Neuronal stem cell (in vitro differentiated cells): ENCODE measurements around the gene ATP6V0A1.

Experiments used
- DNase-seq: peaks from one replicate; pipeline ENCODE4 v3.0.0-alpha.2; 2013; ENCODE audit warnings: low spot score
- H2AFZ ChIP-seq: one replicate; pipeline ENCODE4 v1.6.1; 2013; ENCODE audit warnings: mild to moderate bottlenecking, low read length, inconsistent platforms
- H2AK5ac ChIP-seq: 2 replicates; pipeline ENCODE4 v1.6.1; 2013; ENCODE audit warnings: low read depth, mild to moderate bottlenecking, inconsistent platforms, low read length, moderate library complexity, mixed read lengths
- H2BK120ac ChIP-seq: 2 replicates; pipeline ENCODE4 v1.6.1; 2013; ENCODE audit warnings: low read depth, mild to moderate bottlenecking, inconsistent platforms, low read length, moderate library complexity, mixed read lengths
- H2BK12ac ChIP-seq: one replicate; pipeline ENCODE4 v1.6.1; 2013; ENCODE audit warnings: low read length, inconsistent platforms
- H2BK15ac ChIP-seq: 2 replicates; pipeline ENCODE4 v1.6.1; 2013; ENCODE audit warnings: mild to moderate bottlenecking, low read length, inconsistent platforms, mixed read lengths
- H2BK5ac ChIP-seq: one replicate; pipeline ENCODE4 v1.6.1; 2013; ENCODE audit warnings: inconsistent platforms, mild to moderate bottlenecking, low read length, moderate library complexity
- H3K14ac ChIP-seq: one replicate; pipeline ENCODE4 v1.6.1; 2013; ENCODE audit warnings: low read length, inconsistent platforms
- H3K18ac ChIP-seq: 2 replicates; pipeline ENCODE4 v1.6.1; 2013; ENCODE audit warnings: low read length, inconsistent platforms
- H3K23ac ChIP-seq: 2 replicates; pipeline ENCODE4 v1.6.1; 2013; ENCODE audit warnings: low read depth, mild to moderate bottlenecking, mixed read lengths, low read length, inconsistent platforms; ENCODE audit not compliant: poor library complexity
- H3K27ac ChIP-seq: replicated peaks from 3 replicates; pipeline ENCODE4 v1.5.1; 2013; ENCODE audit warnings: low read length, inconsistent platforms
- H3K27me3 ChIP-seq, 3 experiments: 2 replicates each; pipeline ENCODE4 v1.6.1; 2013; ENCODE audit warnings: low read length in 3 of 3, mild to moderate bottlenecking in 2 of 3, inconsistent platforms in 1 of 3, low read depth in 1 of 3, mixed read lengths in 1 of 3, moderate library complexity in 1 of 3; ENCODE audit not compliant: control insufficient read depth in 3 of 3, insufficient read depth in 3 of 3
- H3K36me3 ChIP-seq, 2 donors: replicated peaks in 1 of 2; 2 replicates each; pipeline ENCODE4 v1.6.1; 2013; ENCODE audit warnings: low read length in 2 of 2; ENCODE audit not compliant: control insufficient read depth in 2 of 2, insufficient read depth in 2 of 2
- H3K4ac ChIP-seq: 2 replicates; pipeline ENCODE4 v1.6.1; 2013; ENCODE audit warnings: inconsistent platforms, mild to moderate bottlenecking, low read length, moderate library complexity
- H3K4me1 ChIP-seq, 2 donors: 1 replicate in 1 of 2; 2 replicates in 1 of 2; pipeline ENCODE4 v1.6.1; 2013; ENCODE audit warnings: low read length in 2 of 2, low read depth in 1 of 2; ENCODE audit not compliant: control insufficient read depth in 2 of 2, insufficient read depth in 1 of 2
- H3K4me2 ChIP-seq: one replicate; pipeline ENCODE4 v1.6.1; 2013; ENCODE audit warnings: mild to moderate bottlenecking, low read length, inconsistent platforms; ENCODE audit not compliant: insufficient read depth, poor library complexity, severe bottlenecking
- H3K4me3 ChIP-seq, 2 donors: 2 replicates each; pipeline ENCODE4 v1.5.1; 2013; ENCODE audit warnings: low read length in 2 of 2, mild to moderate bottlenecking in 2 of 2, inconsistent platforms in 1 of 2, moderate library complexity in 1 of 2
- H3K79me1 ChIP-seq: one replicate; pipeline ENCODE4 v1.6.1; 2013; ENCODE audit warnings: low read depth, mild to moderate bottlenecking, inconsistent platforms, low read length, moderate library complexity
- H3K9ac ChIP-seq: one replicate; pipeline ENCODE4 v1.6.1; 2013; ENCODE audit warnings: mild to moderate bottlenecking, low read depth, low read length, inconsistent platforms; ENCODE audit not compliant: poor library complexity
- H3K9me3 ChIP-seq, 2 donors: replicated peaks in 1 of 2; 2 replicates each; pipeline versions ENCODE3 to v1.6.1; 2013; ENCODE audit warnings: low read length in 2 of 2, mild to moderate bottlenecking in 2 of 2, inconsistent platforms in 1 of 2, low read depth in 1 of 2, mixed read lengths in 1 of 2, moderate library complexity in 1 of 2; ENCODE audit not compliant: control insufficient read depth in 2 of 2, insufficient read depth in 1 of 2
- H4K8ac ChIP-seq: one replicate; pipeline ENCODE4 v1.6.1; 2013; ENCODE audit warnings: low read depth, mild to moderate bottlenecking, inconsistent platforms, low read length, moderate library complexity
- H4K91ac ChIP-seq: one replicate; pipeline ENCODE4 v1.6.1; 2013; ENCODE audit warnings: low read length, low read depth, mild to moderate bottlenecking, inconsistent platforms; ENCODE audit not compliant: poor library complexity
- WGBS, 2 donors: extraction: QIAGEN DNeasy Blood & Tissue Kit; methylation state at CpG; one replicate each; pipeline ENCODE4 v1.1.7; 2013; ENCODE audit warnings: missing lambda C conversion rate in 2 of 2, mixed read lengths in 1 of 2; ENCODE audit not compliant: insufficient read length in 2 of 2, insufficient replicate concordance in 1 of 2; ENCODE audit errors: extremely low coverage in 2 of 2; 5-methylcytosine and 5-hydroxymethylcytosine counted together

The ATP6V0A1 gene

DNA sequence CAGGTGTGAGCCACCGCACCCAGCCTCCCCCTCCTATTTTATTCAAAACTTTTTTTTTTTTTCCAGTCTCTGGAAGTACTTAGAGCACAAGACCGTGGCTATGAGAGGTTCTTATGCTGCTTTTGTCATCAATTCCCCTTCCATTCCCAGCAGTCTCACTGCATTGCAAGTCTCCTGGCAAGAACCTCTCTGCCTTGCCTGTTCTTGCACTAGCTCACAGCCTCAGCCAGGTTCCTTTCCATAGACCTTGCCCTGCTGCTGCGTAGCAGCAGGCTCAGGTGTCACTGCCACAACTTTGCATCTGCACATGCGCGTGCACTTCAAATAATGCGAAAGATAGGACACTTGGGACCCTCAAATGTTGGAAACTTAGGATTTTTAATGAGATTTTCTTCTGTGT, 15.6 kb downstream of the ATP6V0A1 start:
- no peak overlapping the region for H3K23ac ChIP-seq
- no peak for DNase-seq
- no peak overlapping the region for H3K9ac ChIP-seq
- H3K4me2 ChIP-seq: no peak overlapping the region
- H3K27ac ChIP-seq: no peak overlapping the region
- no peak overlapping the region for H3K4ac ChIP-seq
- H3K79me1 ChIP-seq: peaks cover 2% of the 10 kb centered on the region
- WGBS, 2 donors: no CpG with 5 or more reads among the region's 6 CpGs
- H2BK5ac ChIP-seq: no peak overlapping the region
- no peak overlapping the region for H2AK5ac ChIP-seq
- no peak overlapping the region for H2BK15ac ChIP-seq
- peak overlapping the region in 1 of 2 donors; percentile 48 for H3K4me3 ChIP-seq
- no peaks in the 10 kb centered on the region for H3K4me1 ChIP-seq
- peaks cover 0 to 2% (median 0%) of the 10 kb centered on the region in 3 experiments for H3K27me3 ChIP-seq
- no peak overlapping the region for H3K14ac ChIP-seq
- H2AFZ ChIP-seq: no peak overlapping the region
- H3K36me3 ChIP-seq: peaks cover 20 to 87% of the 10 kb centered on the region in 2 donors
- H4K91ac ChIP-seq: no peak overlapping the region
- no peak overlapping the region for H4K8ac ChIP-seq
- no peak overlapping the region for H3K18ac ChIP-seq
- H2BK120ac ChIP-seq: no peak overlapping the region
- H3K9me3 ChIP-seq: no peaks in the 10 kb centered on the region
- no peak overlapping the region for H2BK12ac ChIP-seq

DNA sequence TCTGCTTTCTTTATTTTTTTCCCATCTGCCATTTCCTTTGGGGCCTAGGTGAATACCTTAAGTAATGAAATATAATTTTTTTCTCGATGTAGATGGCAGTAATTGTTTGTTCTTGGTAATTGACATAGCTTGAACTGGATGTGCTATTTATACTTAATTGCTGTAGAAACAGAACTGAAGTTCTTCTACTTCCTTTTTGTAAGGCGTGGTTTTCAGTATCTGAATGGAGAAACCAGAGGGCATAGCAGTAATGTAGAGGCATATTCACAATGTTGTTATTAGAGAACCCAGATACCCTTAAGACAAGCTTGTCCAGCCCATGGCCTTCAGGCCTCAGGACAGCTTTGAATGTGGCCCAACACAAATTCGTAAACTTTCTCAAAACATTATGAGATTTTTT, 16.4 kb downstream of the ATP6V0A1 start:
- WGBS, 2 donors: no CpG with 5 or more reads among the region's 3 CpGs
- Histone ChIP-seq H3K18ac (no peak overlapping the region), H4K91ac (no peak overlapping the region)

GRCh38 chr17:42475835-42476234, 17.2 kb downstream of the ATP6V0A1 start:
- no peak for DNase-seq
- no CpG with 5 or more reads among the region's 4 CpGs for WGBS, 2 donors
- no peak overlapping the region for H3K18ac ChIP-seq
- no peak overlapping the region for H2BK12ac ChIP-seq
- no peaks in the 10 kb centered on the region for H3K9me3 ChIP-seq
- no peak overlapping the region for H2AFZ ChIP-seq
- no peak overlapping the region for H3K14ac ChIP-seq
- H2AK5ac ChIP-seq: no peak overlapping the region
- H4K91ac ChIP-seq: no peak overlapping the region
- H3K23ac ChIP-seq: no peak overlapping the region
- H3K4me2 ChIP-seq: no peak overlapping the region
- peaks cover 2% of the 10 kb centered on the region for H3K79me1 ChIP-seq
- H2BK15ac ChIP-seq: no peak overlapping the region
- no peak overlapping the region for H3K4ac ChIP-seq
- no peaks in the 10 kb centered on the region for H3K4me1 ChIP-seq
- H3K4me3 ChIP-seq: no peak overlapping the region
- no peak overlapping the region for H3K9ac ChIP-seq
- H3K27ac ChIP-seq: no peak overlapping the region
- peaks cover 0 to 2% (median 0%) of the 10 kb centered on the region in 3 experiments for H3K27me3 ChIP-seq
- H3K36me3 ChIP-seq: peaks cover 23 to 88% of the 10 kb centered on the region in 2 donors
- no peak overlapping the region for H4K8ac ChIP-seq
- no peak overlapping the region for H2BK5ac ChIP-seq
- no peak overlapping the region for H2BK120ac ChIP-seq

More for the DNA sequence above, 16.4 kb downstream of the ATP6V0A1 start:
- Histone ChIP-seq H3K4ac (no peak overlapping the region), H2BK5ac (no peak overlapping the region), H3K9me3 (no peaks in the 10 kb centered on the region), H3K36me3 (peaks cover 23 to 88% of the 10 kb centered on the region in 2 donors), H2AK5ac (no peak overlapping the region), H2AFZ (no peak overlapping the region), H3K4me2 (no peak overlapping the region), H4K8ac (no peak overlapping the region), H3K27me3 (peaks cover 0 to 2% (median 0%) of the 10 kb centered on the region in 3 experiments), H3K79me1 (peaks cover 2% of the 10 kb centered on the region), H3K23ac (no peak overlapping the region), H3K14ac (no peak overlapping the region), H2BK15ac (no peak overlapping the region), H3K27ac (no peak overlapping the region), H3K4me1 (no peaks in the 10 kb centered on the region), H3K9ac (no peak overlapping the region), H2BK12ac (no peak overlapping the region), H2BK120ac (no peak overlapping the region), H3K4me3 (no peak overlapping the region)
- DNase-seq: no peak

- peaks cover 2% of the 10 kb centered on the region for H3K79me1 ChIP-seq
- no peak overlapping the region for H2BK12ac ChIP-seq
- no peak overlapping the region for H3K9ac ChIP-seq
- no peak overlapping the region for H3K18ac ChIP-seq
- H2BK5ac ChIP-seq: no peak overlapping the region
- H4K91ac ChIP-seq: no peak overlapping the region
- no CpG with 5 or more reads among the region's 2 CpGs for WGBS, 2 donors
- H3K4ac ChIP-seq: no peak overlapping the region
- DNase-seq: no peak
- no peak overlapping the region for H2BK15ac ChIP-seq
- H3K9me3 ChIP-seq: no peaks in the 10 kb centered on the region
- no peak overlapping the region for H3K4me2 ChIP-seq
- H3K36me3 ChIP-seq: peaks cover 23 to 91% of the 10 kb centered on the region in 2 donors
- no peak overlapping the region for H3K23ac ChIP-seq
- H3K14ac ChIP-seq: no peak overlapping the region
- H2AFZ ChIP-seq: no peak overlapping the region
- no peak overlapping the region for H4K8ac ChIP-seq
- no peak overlapping the region for H2AK5ac ChIP-seq
- no peaks in the 10 kb centered on the region for H3K4me1 ChIP-seq
- H3K27ac ChIP-seq: no peak overlapping the region
- H2BK120ac ChIP-seq: no peak overlapping the region
- peaks cover 0 to 2% (median 0%) of the 10 kb centered on the region in 3 experiments for H3K27me3 ChIP-seq
- H3K4me3 ChIP-seq: no peak overlapping the region
Observed at GRCh38 chr17:42476411-42476810, 17.7 kb downstream of the ATP6V0A1 start.
